Measurements from ENCODE around the gene MAMLD1.

GRCh38 chrX:150405006-150405405, 41.9 kb downstream of the MAMLD1 start:
- TF ChIP-seq POLR2A (IDR thresholded peaks at IDR 0.05), result no peak
- TF ChIP-seq, protein P1, sequence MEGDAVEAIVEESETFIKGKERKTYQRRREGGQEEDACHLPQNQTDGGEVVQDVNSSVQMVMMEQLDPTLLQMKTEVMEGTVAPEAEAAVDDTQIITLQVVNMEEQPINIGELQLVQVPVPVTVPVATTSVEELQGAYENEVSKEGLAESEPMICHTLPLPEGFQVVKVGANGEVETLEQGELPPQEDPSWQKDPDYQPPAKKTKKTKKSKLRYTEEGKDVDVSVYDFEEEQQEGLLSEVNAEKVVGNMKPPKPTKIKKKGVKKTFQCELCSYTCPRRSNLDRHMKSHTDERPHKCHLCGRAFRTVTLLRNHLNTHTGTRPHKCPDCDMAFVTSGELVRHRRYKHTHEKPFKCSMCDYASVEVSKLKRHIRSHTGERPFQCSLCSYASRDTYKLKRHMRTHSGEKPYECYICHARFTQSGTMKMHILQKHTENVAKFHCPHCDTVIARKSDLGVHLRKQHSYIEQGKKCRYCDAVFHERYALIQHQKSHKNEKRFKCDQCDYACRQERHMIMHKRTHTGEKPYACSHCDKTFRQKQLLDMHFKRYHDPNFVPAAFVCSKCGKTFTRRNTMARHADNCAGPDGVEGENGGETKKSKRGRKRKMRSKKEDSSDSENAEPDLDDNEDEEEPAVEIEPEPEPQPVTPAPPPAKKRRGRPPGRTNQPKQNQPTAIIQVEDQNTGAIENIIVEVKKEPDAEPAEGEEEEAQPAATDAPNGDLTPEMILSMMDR (IDR thresholded peaks at IDR 0.05), result no peak
- TF ChIP-seq POLR2AphosphoS5 (IDR thresholded peaks at IDR 0.05), result no peak
- TF ChIP-seq EP300 (IDR thresholded peaks at IDR 0.05), result no peak

Measured in gastroesophageal sphincter (tissue), 3 donors.